ENCODE results near the gene CENPP.

Gene CENPP

GRCh38 chr9:92664394-92665152, 338.8 kb downstream of the CENPP start:
- Histone ChIP-seq H3K27ac (no peak overlapping the region), H3K27me3 (no peaks in the 10 kb centered on the region), H3K4me3 (ENCODE audit: low read depth in 1 of 2, low read length in 1 of 2) (no peak overlapping the region), H3K4me1 (ENCODE audit: control insufficient read depth in 1 of 2, insufficient read depth in 1 of 2, low read depth in 1 of 2, low read length in 1 of 2) (peaks cover 11% of the 10 kb centered on the region in 2 experiments), H3K9me3 (no peaks in the 10 kb centered on the region), H3K36me3 (peaks cover 17% of the 10 kb centered on the region)
- TF ChIP-seq, protein P1, sequence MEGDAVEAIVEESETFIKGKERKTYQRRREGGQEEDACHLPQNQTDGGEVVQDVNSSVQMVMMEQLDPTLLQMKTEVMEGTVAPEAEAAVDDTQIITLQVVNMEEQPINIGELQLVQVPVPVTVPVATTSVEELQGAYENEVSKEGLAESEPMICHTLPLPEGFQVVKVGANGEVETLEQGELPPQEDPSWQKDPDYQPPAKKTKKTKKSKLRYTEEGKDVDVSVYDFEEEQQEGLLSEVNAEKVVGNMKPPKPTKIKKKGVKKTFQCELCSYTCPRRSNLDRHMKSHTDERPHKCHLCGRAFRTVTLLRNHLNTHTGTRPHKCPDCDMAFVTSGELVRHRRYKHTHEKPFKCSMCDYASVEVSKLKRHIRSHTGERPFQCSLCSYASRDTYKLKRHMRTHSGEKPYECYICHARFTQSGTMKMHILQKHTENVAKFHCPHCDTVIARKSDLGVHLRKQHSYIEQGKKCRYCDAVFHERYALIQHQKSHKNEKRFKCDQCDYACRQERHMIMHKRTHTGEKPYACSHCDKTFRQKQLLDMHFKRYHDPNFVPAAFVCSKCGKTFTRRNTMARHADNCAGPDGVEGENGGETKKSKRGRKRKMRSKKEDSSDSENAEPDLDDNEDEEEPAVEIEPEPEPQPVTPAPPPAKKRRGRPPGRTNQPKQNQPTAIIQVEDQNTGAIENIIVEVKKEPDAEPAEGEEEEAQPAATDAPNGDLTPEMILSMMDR (IDR thresholded peaks at IDR 0.05) = no peak

- Histone ChIP-seq H3K36me3 (peaks cover 12% of the 10 kb centered on the region), H3K9me3 (no peaks in the 10 kb centered on the region), H3K4me1 (ENCODE audit: control insufficient read depth in 1 of 2, insufficient read depth in 1 of 2, low read depth in 1 of 2, low read length in 1 of 2) (peaks cover 13 to 16% of the 10 kb centered on the region in 2 experiments), H3K4me3 (ENCODE audit: low read depth in 1 of 2, low read length in 1 of 2) (no peak overlapping the region), H3K27ac (no peak overlapping the region), H3K27me3 (no peaks in the 10 kb centered on the region)
- TF ChIP-seq, protein P1 (IDR thresholded peaks at IDR 0.05) = no peak
These were observed 340.1 kb downstream of the CENPP start for GRCh38 chr9:92665836-92666235.

GRCh38 chr9:92666236-92666635, 340.5 kb downstream of the CENPP start:
- H3K4me1 ChIP-seq (ENCODE audit: control insufficient read depth in 1 of 2, insufficient read depth in 1 of 2, low read depth in 1 of 2, low read length in 1 of 2) = peaks cover 16 to 19% of the 10 kb centered on the region in 2 experiments
- H3K27ac ChIP-seq = no peak overlapping the region
- no peak overlapping the region for H3K4me3 ChIP-seq (ENCODE audit: low read depth in 1 of 2, low read length in 1 of 2)
- H3K36me3 ChIP-seq = peaks cover 12% of the 10 kb centered on the region
- no peaks in the 10 kb centered on the region for H3K27me3 ChIP-seq
- H3K9me3 ChIP-seq = no peaks in the 10 kb centered on the region
- TF ChIP-seq, protein P1 (IDR thresholded peaks at IDR 0.05) = no peak

DNA sequence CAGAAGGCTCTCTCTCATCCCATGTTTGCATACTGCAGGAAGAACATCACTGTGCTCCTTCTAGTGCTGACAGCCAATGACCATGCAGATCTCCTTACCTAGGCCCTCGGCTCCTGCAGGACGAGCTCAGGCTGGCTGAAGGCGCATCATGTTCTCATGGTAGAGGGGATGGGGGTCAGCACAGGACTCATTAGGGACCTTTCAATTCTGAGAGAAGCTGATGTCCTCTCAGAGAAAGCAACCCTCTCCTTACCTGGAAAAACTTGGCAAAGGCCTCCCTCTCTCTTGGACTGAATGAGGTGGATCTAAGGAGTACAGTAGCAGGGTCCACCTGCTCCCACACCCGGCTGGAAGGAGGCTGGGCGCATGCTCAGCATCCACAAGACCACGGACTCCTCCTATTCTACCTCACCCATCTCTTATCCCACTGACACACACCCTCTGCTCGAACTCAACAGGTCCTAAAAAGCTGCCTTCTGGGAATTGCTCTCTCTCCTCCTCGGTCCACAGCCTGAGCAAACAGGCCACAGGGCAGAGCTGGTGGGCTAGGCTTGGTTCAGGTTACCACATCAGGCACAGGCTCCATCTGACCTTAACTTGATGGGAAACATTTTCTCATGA, 341.3 kb downstream of the CENPP start:
- no peak overlapping the region for H3K4me3 ChIP-seq (ENCODE audit: low read depth in 1 of 2, low read length in 1 of 2)
- H3K4me1 ChIP-seq (ENCODE audit: control insufficient read depth in 1 of 2, insufficient read depth in 1 of 2, low read depth in 1 of 2, low read length in 1 of 2) = peaks cover 18 to 19% of the 10 kb centered on the region in 2 experiments
- H3K27me3 ChIP-seq = no peaks in the 10 kb centered on the region
- no peak overlapping the region for H3K27ac ChIP-seq
- no peaks in the 10 kb centered on the region for H3K9me3 ChIP-seq
- peaks cover 12% of the 10 kb centered on the region for H3K36me3 ChIP-seq
- TF ChIP-seq, protein P1 (IDR thresholded peaks at IDR 0.05) = no peak

DNA sequence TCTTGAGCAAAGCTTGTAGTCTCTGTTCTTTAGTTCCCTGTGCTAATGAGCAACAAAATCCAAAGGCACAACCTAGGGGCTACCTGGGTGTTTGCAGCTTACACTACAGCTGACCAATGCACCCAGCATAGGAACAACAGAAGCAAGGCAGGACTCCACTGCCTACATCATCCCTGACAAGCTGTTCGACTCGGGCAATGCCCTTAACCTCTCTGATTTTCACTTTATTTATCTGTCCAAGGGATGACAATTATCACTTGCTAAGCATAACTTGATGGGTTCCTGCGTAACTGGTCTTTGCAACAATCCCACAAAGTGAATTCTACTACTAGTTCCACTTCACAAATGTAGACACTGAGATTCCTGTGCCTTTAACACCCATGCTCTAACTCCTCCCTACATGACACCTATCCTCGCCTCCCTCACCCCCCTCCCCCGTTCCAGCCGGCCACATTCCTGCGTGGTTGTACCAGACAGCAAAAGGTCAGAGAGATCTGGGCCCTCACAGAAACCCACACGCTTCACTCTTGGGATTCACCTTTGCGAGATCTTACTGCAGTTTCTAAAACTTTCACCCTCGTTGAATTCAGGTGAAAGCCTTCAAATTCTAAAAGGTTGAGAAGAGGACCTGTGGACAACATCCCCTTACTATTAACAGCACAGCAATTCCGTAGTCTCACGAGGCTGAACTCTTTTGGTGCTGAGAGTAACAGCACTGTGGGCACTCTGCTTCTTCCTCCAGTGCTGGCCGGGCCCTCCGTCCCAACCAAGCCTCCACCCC, 343.2 kb downstream of the CENPP start:
- peak overlapping the region; percentile 83 to 97 for H3K4me3 ChIP-seq (ENCODE audit: low read depth in 1 of 2, low read length in 1 of 2)
- peak overlapping the region; percentile 92 for H3K27ac ChIP-seq
- no peaks in the 10 kb centered on the region for H3K27me3 ChIP-seq
- H3K4me1 ChIP-seq (ENCODE audit: control insufficient read depth in 1 of 2, insufficient read depth in 1 of 2, low read depth in 1 of 2, low read length in 1 of 2) = peaks cover 18 to 19% of the 10 kb centered on the region in 2 experiments
- no peaks in the 10 kb centered on the region for H3K9me3 ChIP-seq
- TF ChIP-seq, protein P1 (IDR thresholded peaks at IDR 0.05) = no peak
- H3K36me3 ChIP-seq = peaks cover 12% of the 10 kb centered on the region
